ENCODE results near the gene UROC1.

UROC1 gene

GRCh38 chr3:126438186-126438585 lies 79.4 kb downstream of the UROC1 start:
- no peak for DNase-seq

- no peak for DNase-seq
These were observed 80.5 kb downstream of the UROC1 start for GRCh38 chr3:126436826-126437717.

GRCh38 chr3:126435456-126436315 lies 81.9 kb downstream of the UROC1 start:
- DNase-seq = no peak

GRCh38 chr3:126434931-126435411 lies 82.6 kb downstream of the UROC1 start:
- DNase-seq = no peak

GRCh38 chr3:126434264-126434590 lies 83.3 kb downstream of the UROC1 start:
- DNase-seq = no peak

- DNase-seq = no peak
These were observed 83.9 kb downstream of the UROC1 start for GRCh38 chr3:126433496-126434263.

GRCh38 chr3:126433105-126433430 lies 84.5 kb downstream of the UROC1 start:
- DNase-seq = no peak

GRCh38 chr3:126432361-126433104 lies 85.0 kb downstream of the UROC1 start:
- DNase-seq = no peak
